Measurements from ENCODE around the gene KRTAP4-12.
"Not testable (repeated sequence)": the region's sequence is repeated elsewhere in the genome, so short reads cannot be mapped to it uniquely, and the experiment has no call there.

DNA sequence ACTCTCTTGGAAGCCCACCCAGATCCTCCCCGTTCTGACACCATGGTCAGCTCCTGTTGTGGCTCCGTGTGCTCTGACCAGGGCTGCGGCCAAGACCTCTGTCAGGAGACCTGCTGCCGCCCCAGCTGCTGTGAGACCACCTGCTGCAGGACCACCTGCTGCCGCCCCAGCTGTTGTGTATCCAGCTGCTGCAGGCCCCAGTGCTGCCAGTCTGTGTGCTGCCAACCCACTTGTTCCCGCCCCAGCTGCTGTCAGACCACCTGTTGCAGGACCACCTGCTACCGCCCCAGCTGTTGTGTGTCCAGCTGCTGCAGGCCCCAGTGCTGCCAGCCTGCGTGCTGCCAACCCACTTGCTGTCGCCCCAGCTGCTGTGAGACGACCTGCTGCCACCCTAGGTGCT, 18.6 kb downstream of the KRTAP4-12 start, which contains the start of gene KRTAP4-9:
- TF ChIP-seq CTCF (IDR thresholded peaks at IDR 0.05; ENCODE audit: poor library complexity); EZH2 (IDR thresholded peaks at IDR 0.05; ENCODE audit: borderline replicate concordance); EZH2phosphoT487 (IDR thresholded peaks at IDR 0.05; ENCODE audit: low read depth, severe bottlenecking, unreplicated experiment): not testable (repeated sequence)
